K562 (cell line): ENCODE results near the gene SPON1.

Experiments
- ARID3B ChIP-seq: fragments of 250-450 bp; sonication (Bioruptor Pico); IDR thresholded peaks from 2 replicates; pipeline ENCODE4 v1.4.0; 2020; ENCODE audit warnings: borderline replicate concordance
- CTCF ChIP-seq, 3 experiments: IDR thresholded peaks in 2 of 3; conservative IDR thresholded peaks in 1 of 3; 2 replicates each; pipeline ENCODE4 v1.5.1; 2011 to 2012; ENCODE audit warnings: low read length in 3 of 3, mild to moderate bottlenecking in 3 of 3, control low read depth in 2 of 3, improper control_type of control experiment in 1 of 3, inconsistent platforms in 1 of 3, low read depth in 1 of 3, mixed read lengths in 1 of 3, moderate library complexity in 1 of 3; ENCODE audit not compliant: insufficient read depth in 2 of 3
- E2F1 ChIP-seq: sonication (generic); formaldehyde crosslinking; IDR thresholded peaks from 2 replicates; pipeline ENCODE4 v1.8.1; 2023; ENCODE audit warnings: mild to moderate bottlenecking, missing genetic modification reagents, moderate library complexity
- FOXJ3 ChIP-seq: sonication (generic); formaldehyde crosslinking; IDR thresholded peaks from 2 replicates; pipeline ENCODE4 v1.4.0; 2020; ENCODE audit warnings: mild to moderate bottlenecking, missing genetic modification reagents
- NFATC3 ChIP-seq: fragments of 450-650 bp; IDR thresholded peaks from 2 replicates; pipeline ENCODE4 v1.6.1; 2017; ENCODE audit warnings: mild to moderate bottlenecking
- POLR2AphosphoS2 ChIP-seq: IDR thresholded peaks from 2 replicates; pipeline ENCODE4 v1.6.1; 2012; ENCODE audit warnings: low read length, improper control_type of control experiment
- SREBF2 ChIP-seq: sonication (generic); formaldehyde crosslinking; IDR thresholded peaks from 2 replicates; pipeline ENCODE4 v1.4.0; 2020; ENCODE audit warnings: mild to moderate bottlenecking, missing genetic modification reagents
- TCF7L2 ChIP-seq: fragments of 150-350 bp; IDR thresholded peaks from 2 replicates; pipeline ENCODE4 v1.6.1; 2016; ENCODE audit warnings: low read depth, mild to moderate bottlenecking, low read length, moderate library complexity
- USF1 ChIP-seq: sonication (generic); formaldehyde crosslinking; IDR thresholded peaks from 2 replicates; pipeline ENCODE4 v1.9.0; 2022; ENCODE audit warnings: mild to moderate bottlenecking, missing genetic modification reagents
- ZNF512 ChIP-seq: IDR thresholded peaks from 2 replicates; pipeline ENCODE4 v1.6.1; 2016; ENCODE audit warnings: missing genetic modification characterization, missing compliant biosample characterization
- TF ChIP-seq, protein P1 (sequence below): sonication (generic); formaldehyde crosslinking; IDR thresholded peaks from 2 replicates; pipeline ENCODE4 v1.8.1; 2023; ENCODE audit warnings: mild to moderate bottlenecking, missing genetic modification reagents

- TF ChIP-seq E2F1 (CRISPR knock-in tag): no peak
- no peak for TF ChIP-seq CTCF (IDR thresholded peaks at IDR 0.05 in 2 of 3, conservative IDR thresholded peaks at IDR 0.05 in 1 of 3; ENCODE audit: insufficient read depth in 2 of 3, low read depth in 1 of 3, low read length in 3 of 3)
- no peak for TF ChIP-seq ZNF512 (tag)
- TF ChIP-seq NFATC3: no peak
- no peak for TF ChIP-seq SREBF2 (CRISPR knock-in tag)
- TF ChIP-seq, protein P1, sequence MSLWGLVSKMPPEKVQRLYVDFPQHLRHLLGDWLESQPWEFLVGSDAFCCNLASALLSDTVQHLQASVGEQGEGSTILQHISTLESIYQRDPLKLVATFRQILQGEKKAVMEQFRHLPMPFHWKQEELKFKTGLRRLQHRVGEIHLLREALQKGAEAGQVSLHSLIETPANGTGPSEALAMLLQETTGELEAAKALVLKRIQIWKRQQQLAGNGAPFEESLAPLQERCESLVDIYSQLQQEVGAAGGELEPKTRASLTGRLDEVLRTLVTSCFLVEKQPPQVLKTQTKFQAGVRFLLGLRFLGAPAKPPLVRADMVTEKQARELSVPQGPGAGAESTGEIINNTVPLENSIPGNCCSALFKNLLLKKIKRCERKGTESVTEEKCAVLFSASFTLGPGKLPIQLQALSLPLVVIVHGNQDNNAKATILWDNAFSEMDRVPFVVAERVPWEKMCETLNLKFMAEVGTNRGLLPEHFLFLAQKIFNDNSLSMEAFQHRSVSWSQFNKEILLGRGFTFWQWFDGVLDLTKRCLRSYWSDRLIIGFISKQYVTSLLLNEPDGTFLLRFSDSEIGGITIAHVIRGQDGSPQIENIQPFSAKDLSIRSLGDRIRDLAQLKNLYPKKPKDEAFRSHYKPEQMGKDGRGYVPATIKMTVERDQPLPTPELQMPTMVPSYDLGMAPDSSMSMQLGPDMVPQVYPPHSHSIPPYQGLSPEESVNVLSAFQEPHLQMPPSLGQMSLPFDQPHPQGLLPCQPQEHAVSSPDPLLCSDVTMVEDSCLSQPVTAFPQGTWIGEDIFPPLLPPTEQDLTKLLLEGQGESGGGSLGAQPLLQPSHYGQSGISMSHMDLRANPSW: no peak
- no peak for TF ChIP-seq USF1 (CRISPR knock-in tag)
- TF ChIP-seq ARID3B (CRISPR knock-in tag): no peak
- TF ChIP-seq POLR2AphosphoS2: no peak
- no peak for TF ChIP-seq FOXJ3
- no peak for TF ChIP-seq TCF7L2
These were observed 291.3 kb downstream of the SPON1 start for GRCh38 chr11:14253840-14254239.
